Neural progenitor cell (in vitro differentiated cells): ENCODE measurements around the gene RAI14. TPM values are rescaled to one million over a fixed set of nuclear protein-coding genes. Genes with fewer than 3 reads are reported as not detected.

ENCODE experiments used
- DNase-seq: peaks from one replicate; pipeline ENCODE4 v3.0.0-alpha.2; 2016; ENCODE audit warnings: low spot score
- H2AFZ ChIP-seq: fragments of 200-600 bp; sonication (generic); replicated peaks from 2 replicates; pipeline ENCODE4 v1.6.1; 2016; ENCODE audit warnings: antibody characterized with exemption
- H3F3A ChIP-seq: fragments of 200-600 bp; sonication (generic); 2 replicates; pipeline ENCODE4 v1.6.1; 2016; ENCODE audit warnings: antibody characterized with exemption, low read depth
- H3K27ac ChIP-seq: fragments of 200-600 bp; sonication (generic); 2 replicates; pipeline ENCODE4 v1.5.1; 2016; ENCODE audit warnings: mild to moderate bottlenecking
- H3K27me3 ChIP-seq: fragments of 200-600 bp; sonication (generic); 2 replicates; pipeline ENCODE4 v1.6.1; 2016; ENCODE audit warnings: mild to moderate bottlenecking, moderate library complexity
- H3K36me3 ChIP-seq: fragments of 200-600 bp; sonication (generic); 2 replicates; pipeline ENCODE4 v1.5.1; 2016
- H3K4me1 ChIP-seq: fragments of 200-600 bp; sonication (generic); 2 replicates; pipeline ENCODE4 v1.6.1; 2016; ENCODE audit warnings: mixed run types
- H3K4me2 ChIP-seq: fragments of 200-600 bp; sonication (generic); 2 replicates; pipeline ENCODE4 v1.6.1; 2016
- H3K4me3 ChIP-seq: fragments of 200-600 bp; sonication (generic); 2 replicates; pipeline ENCODE4 v1.5.1; 2016
- H3K79me2 ChIP-seq: fragments of 200-600 bp; sonication (generic); 2 replicates; pipeline ENCODE4 v1.6.1; 2016; ENCODE audit warnings: low read depth
- H3K9ac ChIP-seq: fragments of 200-600 bp; sonication (generic); 2 replicates; pipeline ENCODE4 v1.6.1; 2016
- H3K9me3 ChIP-seq: fragments of 200-600 bp; sonication (generic); 2 replicates; pipeline ENCODE4 v1.5.1; 2016; ENCODE audit warnings: low read depth
- H4K20me1 ChIP-seq: fragments of 200-600 bp; sonication (generic); 2 replicates; pipeline ENCODE4 v1.6.1; 2016; ENCODE audit warnings: low read depth
- H3K27ac Mint-ChIP-seq: 3 replicates; pipeline ENCODE4 v1.8.0; 2021; ENCODE audit warnings: mixed read lengths
- H3K27me3 Mint-ChIP-seq: 2 replicates; pipeline ENCODE4 v1.8.0; 2022; ENCODE audit warnings: low read depth, mild to moderate bottlenecking, inconsistent platforms, moderate library complexity, mixed read lengths; ENCODE audit not compliant: insufficient read depth
- H3K36me3 Mint-ChIP-seq: 3 replicates; pipeline ENCODE4 v1.8.0; 2021; ENCODE audit warnings: mixed read lengths
- H3K4me1 Mint-ChIP-seq: 3 replicates; pipeline ENCODE4 v1.8.0; 2021; ENCODE audit warnings: mixed read lengths
- H3K4me3 Mint-ChIP-seq: 3 replicates; pipeline ENCODE4 v1.8.0; 2021; ENCODE audit warnings: mild to moderate bottlenecking, moderate library complexity, mixed read lengths
- H3K9me3 Mint-ChIP-seq: 3 replicates; pipeline ENCODE4 v1.8.0; 2020; ENCODE audit warnings: mixed read lengths
- EZH2 ChIP-seq: fragments of 200-600 bp; sonication (generic); IDR thresholded peaks from 2 replicates; pipeline ENCODE4 v1.6.1; 2017; ENCODE audit warnings: antibody characterized with exemption, mild to moderate bottlenecking, moderate library complexity
- EZH2phosphoT487 ChIP-seq: fragments of 200-600 bp; sonication (generic); IDR thresholded peaks from 2 replicates; pipeline ENCODE4 v1.6.1; 2017; ENCODE audit warnings: antibody characterized with exemption
- total RNA-seq: library from RNA; depleted of rRNA; stranded (reverse); fragments of >200 nt; gene quantifications from 2 replicates; pipeline ENCODE4 v1.2.3, GENCODE V29; 2015; ENCODE audit warnings: low replicate concordance
- TF ChIP-seq, protein P1 (sequence below): fragments of 200-600 bp; sonication (generic); IDR thresholded peaks from 2 replicates; pipeline ENCODE4 v1.5.1; 2017; ENCODE audit warnings: antibody characterized with exemption, mild to moderate bottlenecking

RAI14 gene
- total RNA-seq, 1 donor from 2014 or later, result 54.6 TPM

DNA sequence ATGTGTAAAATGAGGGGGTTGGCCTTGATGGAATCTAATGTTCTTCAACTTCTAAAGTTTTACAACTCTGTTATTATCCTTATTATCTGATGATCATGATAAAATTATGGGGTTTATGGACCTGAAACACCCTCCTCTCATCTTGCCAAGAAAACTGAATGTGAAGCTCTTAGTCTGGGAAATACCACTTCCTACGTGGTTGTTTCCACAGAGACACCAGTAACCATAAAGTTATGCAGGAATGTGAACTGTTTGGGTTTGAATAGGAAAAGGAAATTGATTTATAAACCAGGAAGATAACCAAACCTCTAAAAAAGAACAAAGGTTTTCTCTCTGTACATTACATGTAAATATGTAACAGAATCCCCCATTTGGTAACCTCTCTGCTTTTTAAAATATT, 28.3 kb upstream of the RAI14 start:
- TF ChIP-seq, protein P1, sequence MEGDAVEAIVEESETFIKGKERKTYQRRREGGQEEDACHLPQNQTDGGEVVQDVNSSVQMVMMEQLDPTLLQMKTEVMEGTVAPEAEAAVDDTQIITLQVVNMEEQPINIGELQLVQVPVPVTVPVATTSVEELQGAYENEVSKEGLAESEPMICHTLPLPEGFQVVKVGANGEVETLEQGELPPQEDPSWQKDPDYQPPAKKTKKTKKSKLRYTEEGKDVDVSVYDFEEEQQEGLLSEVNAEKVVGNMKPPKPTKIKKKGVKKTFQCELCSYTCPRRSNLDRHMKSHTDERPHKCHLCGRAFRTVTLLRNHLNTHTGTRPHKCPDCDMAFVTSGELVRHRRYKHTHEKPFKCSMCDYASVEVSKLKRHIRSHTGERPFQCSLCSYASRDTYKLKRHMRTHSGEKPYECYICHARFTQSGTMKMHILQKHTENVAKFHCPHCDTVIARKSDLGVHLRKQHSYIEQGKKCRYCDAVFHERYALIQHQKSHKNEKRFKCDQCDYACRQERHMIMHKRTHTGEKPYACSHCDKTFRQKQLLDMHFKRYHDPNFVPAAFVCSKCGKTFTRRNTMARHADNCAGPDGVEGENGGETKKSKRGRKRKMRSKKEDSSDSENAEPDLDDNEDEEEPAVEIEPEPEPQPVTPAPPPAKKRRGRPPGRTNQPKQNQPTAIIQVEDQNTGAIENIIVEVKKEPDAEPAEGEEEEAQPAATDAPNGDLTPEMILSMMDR, result no peak
- TF ChIP-seq EZH2 (no peak), EZH2phosphoT487 (no peak)
- no peaks in the 10 kb centered on the region for H3K36me3 ChIP-seq
- no peak overlapping the region for H3K27ac ChIP-seq
- peak overlapping the region; percentile 26 for H3K27ac Mint-ChIP-seq
- H4K20me1 ChIP-seq, result no peaks in the 10 kb centered on the region
- H3K36me3 Mint-ChIP-seq, result no peaks in the 10 kb centered on the region
- H3K4me3 ChIP-seq, result no peak overlapping the region
- H2AFZ ChIP-seq, result no peak overlapping the region
- no peak for DNase-seq
- H3K4me1 ChIP-seq, result no peaks in the 10 kb centered on the region
- peaks cover 14% of the 10 kb centered on the region for H3K9me3 Mint-ChIP-seq
- no peaks in the 10 kb centered on the region for H3K27me3 ChIP-seq
- no peaks in the 10 kb centered on the region for H3K9me3 ChIP-seq
- H3K79me2 ChIP-seq, result no peaks in the 10 kb centered on the region
- no peak overlapping the region for H3K9ac ChIP-seq
- no peak overlapping the region for H3K4me2 ChIP-seq
- peaks cover 18% of the 10 kb centered on the region for H3K4me1 Mint-ChIP-seq
- no peaks in the 10 kb centered on the region for H3F3A ChIP-seq
- H3K4me3 Mint-ChIP-seq, result no peak overlapping the region
- H3K27me3 Mint-ChIP-seq, result peaks cover 3% of the 10 kb centered on the region

DNA sequence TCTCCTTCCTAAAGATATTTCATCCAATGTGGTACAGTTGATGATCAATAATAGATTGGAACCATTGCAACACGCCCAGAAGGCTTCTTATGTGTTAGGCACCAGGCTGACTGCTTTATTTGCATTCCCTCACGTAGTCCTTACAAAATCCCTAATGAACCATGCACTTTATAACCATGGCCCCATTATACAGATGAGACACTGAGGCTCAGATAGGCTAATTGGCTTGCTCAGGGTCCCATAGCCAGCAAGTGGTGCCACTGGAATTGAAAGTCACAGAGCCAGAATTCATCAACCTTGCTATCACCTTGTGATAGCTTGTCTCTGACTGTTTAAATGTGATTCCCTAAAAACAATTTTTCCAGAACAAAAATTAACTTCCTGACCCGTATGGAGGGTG, 27.8 kb upstream of the RAI14 start:
- H3K4me3 Mint-ChIP-seq, result no peak overlapping the region
- H3K4me1 ChIP-seq, result no peaks in the 10 kb centered on the region
- TF ChIP-seq EZH2phosphoT487 (no peak), EZH2 (no peak)
- TF ChIP-seq, protein P1, result no peak

DNA sequence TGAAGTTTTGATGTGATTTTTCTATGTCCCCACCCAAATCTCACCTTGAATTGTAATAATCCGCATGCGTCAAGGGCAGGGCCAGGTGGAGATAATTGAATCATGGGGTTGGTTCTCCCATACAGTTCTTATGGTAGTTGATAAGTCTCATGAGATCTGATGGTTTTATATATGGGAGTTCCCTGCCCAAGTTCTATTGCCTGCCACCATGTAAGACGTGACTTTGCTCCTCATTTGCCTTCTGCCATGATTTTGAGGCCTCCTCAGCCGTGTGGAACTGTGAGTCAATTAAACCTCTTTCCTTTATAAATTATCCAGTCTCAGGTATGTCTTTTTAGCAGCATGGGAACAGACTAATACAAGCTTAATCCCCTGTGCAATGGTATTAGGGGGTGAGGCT, 25.5 kb upstream of the RAI14 start:
- no peaks in the 10 kb centered on the region for H3K36me3 ChIP-seq
- H4K20me1 ChIP-seq, result no peaks in the 10 kb centered on the region
- H3K9me3 ChIP-seq, result no peaks in the 10 kb centered on the region
- no peaks in the 10 kb centered on the region for H3K27me3 Mint-ChIP-seq
- H3K4me3 ChIP-seq, result no peak overlapping the region
- H3K9me3 Mint-ChIP-seq, result peaks cover 17% of the 10 kb centered on the region
- H3K4me2 ChIP-seq, result no peak overlapping the region
- peaks cover 2% of the 10 kb centered on the region for H3K36me3 Mint-ChIP-seq
- H3K27me3 ChIP-seq, result no peaks in the 10 kb centered on the region
- DNase-seq, result no peak
- TF ChIP-seq, protein P1, result no peak
- no peak for TF ChIP-seq EZH2phosphoT487
- no peak for TF ChIP-seq EZH2
- no peak overlapping the region for H3K27ac ChIP-seq
- H3K4me1 Mint-ChIP-seq, result peaks cover 23% of the 10 kb centered on the region
- no peaks in the 10 kb centered on the region for H3F3A ChIP-seq
- H3K4me1 ChIP-seq, result no peaks in the 10 kb centered on the region
- H3K79me2 ChIP-seq, result no peaks in the 10 kb centered on the region
- no peak overlapping the region for H3K27ac Mint-ChIP-seq
- no peak overlapping the region for H3K4me3 Mint-ChIP-seq
- H3K9ac ChIP-seq, result no peak overlapping the region
- no peak overlapping the region for H2AFZ ChIP-seq

More for the DNA sequence above, 27.8 kb upstream of the RAI14 start:
- H3K4me1 Mint-ChIP-seq, result peaks cover 23% of the 10 kb centered on the region
- no peak overlapping the region for H3K27ac ChIP-seq
- H3K27me3 Mint-ChIP-seq, result peaks cover 3% of the 10 kb centered on the region
- no peak overlapping the region for H3K4me2 ChIP-seq
- H3K27ac Mint-ChIP-seq, result peak overlapping the region; percentile 26
- no peaks in the 10 kb centered on the region for H3F3A ChIP-seq
- H3K9me3 ChIP-seq, result no peaks in the 10 kb centered on the region
- no peaks in the 10 kb centered on the region for H3K27me3 ChIP-seq
- peaks cover 17% of the 10 kb centered on the region for H3K9me3 Mint-ChIP-seq
- peaks cover 2% of the 10 kb centered on the region for H3K36me3 Mint-ChIP-seq
- no peak overlapping the region for H2AFZ ChIP-seq
- H3K79me2 ChIP-seq, result no peaks in the 10 kb centered on the region
- no peaks in the 10 kb centered on the region for H3K36me3 ChIP-seq
- H3K4me3 ChIP-seq, result no peak overlapping the region
- no peak overlapping the region for H3K9ac ChIP-seq
- H4K20me1 ChIP-seq, result no peaks in the 10 kb centered on the region
- no peak for DNase-seq
